Measurements from ENCODE around the gene ADAM10.
A peak's percentile ranks its signal among the peaks of the same experiment; 100 is the strongest.

ADAM10 gene

DNA sequence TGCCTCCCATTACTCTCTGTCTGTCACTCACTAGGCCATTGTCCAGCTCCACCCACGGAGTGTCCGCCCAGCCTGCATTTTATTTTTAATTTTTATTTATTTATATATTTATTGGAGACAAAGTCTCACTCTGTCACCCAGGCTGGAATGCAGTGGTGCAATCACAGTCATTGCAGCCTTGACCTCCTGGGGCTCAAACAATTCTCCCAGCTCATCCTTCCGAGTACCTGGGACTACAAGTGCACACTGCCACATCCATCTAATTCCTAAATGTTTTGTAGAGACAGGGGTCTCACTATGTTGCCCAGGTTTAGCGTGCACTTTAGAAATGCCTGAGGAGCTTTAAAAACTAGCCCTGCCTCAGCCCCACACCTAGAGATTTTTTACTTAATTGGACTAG lies 176.2 kb downstream of the ADAM10 start:
- DNase-seq = no peak

DNA sequence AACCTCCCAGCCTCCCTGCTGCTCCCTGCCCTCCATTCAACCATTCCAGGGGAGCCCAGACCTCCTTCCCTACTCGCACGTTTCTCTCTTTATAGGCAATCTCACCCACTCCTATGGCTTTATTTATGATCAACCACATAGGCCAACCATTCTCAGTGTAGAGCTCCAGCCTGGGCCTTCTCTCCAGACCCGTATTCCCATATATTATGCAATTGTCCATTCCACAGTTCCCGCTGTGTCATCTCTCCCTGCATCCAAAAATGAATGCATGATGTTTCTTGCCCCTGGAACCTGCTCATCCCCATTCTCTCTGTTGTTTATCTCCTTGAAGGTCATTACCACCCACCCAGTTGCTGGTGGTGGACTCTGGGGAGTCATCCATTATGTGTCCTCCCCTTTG lies 177.0 kb downstream of the ADAM10 start:
- DNase-seq = no peak

DNA sequence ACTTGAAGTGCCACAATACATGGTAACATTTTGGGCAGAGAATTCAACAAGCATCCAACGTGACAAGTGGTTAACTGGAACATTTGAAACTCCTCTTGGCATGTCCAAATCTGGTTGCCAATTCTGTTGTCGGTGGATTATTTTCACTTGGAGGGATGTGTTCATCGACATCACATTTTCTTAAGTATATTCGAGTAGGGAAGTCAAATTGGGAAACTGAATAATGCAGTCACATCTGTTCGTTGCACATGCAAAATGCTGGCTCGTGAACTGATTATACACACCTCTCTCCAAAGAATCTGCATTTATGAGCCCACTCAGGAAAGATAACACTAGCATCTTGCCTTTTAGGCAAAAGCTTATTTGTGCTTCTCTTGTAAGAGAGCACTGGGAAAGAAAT lies 178.0 kb downstream of the ADAM10 start:
- DNase-seq = no peak

DNA sequence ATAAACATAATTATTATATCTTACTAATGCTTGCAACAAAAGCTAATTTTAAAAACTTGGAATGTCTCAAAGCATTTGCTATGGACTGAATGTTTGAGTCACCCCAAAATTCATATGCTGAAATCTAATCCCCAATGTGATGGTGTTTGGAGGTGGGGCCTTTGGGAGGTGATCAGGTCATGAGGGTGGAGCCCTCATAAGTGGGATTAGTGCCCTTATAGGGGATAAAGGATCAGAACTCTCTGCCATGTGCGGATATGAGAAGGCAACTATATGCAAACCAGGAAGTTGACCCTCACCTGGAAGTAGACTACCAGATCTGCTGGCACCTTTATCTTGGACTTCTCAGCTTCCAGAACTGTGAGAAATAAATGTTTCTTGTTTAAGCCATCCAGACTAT lies 180.1 kb downstream of the ADAM10 start:
- no peak for DNase-seq

DNA sequence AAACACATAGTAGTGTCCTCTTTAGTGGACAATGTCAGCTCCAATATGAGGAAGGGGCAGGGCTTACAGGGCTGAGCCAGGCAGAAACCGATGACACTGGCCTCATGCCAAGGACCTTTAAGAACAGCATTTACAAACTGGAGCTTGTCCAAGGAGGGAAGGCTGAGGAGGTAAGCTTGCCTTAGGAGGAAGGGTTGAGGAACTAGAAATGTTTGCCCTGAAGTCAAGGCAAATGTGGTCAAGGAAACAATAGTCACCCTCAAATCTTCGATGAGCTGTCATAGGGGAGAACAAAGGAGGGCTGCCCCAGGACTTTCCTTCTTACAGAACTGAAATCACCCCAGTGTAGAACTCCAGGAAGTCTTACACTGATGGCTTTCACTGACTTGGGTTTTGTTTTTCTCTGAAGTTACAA lies 181.3 kb downstream of the ADAM10 start:
- no peak for DNase-seq

DNA sequence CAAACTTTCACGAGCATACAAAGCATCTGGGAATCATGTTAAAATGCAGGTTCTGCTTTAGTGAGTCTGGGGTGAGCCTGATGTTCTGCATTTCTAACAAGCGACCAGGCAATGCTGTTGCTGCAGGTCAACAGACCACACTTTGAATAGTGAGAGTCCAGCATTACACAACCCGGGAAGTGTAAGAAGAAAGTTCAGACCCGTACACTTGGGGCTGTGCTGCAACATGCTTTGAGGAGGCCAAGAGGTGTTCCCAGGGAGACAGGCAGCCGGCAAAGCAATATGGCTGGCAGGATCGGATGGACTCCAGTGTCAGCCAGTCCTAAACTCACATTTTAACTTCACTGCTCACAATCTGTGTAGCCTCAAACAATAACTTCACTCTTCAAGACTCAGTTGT lies 183.5 kb downstream of the ADAM10 start:
- DNase-seq = no peak

DNA sequence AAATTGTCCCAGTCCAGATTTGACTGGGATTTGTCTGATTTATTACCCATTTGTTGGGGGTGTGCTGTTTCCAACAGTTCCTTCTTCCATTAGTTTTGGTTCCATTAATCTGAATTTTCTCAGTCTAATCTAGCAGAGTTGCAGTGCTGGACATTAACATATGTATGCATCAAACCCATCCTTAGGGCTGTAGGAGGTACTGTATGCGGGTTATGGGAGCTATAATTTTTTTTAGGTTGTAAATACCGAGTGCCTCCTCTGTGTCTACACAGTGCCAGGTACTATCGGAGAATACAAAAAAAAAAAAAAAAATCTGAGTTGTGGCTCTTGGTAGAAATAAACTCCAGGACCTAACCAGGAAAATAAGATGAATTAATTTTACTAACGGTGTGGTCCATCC lies 183.9 kb downstream of the ADAM10 start:
- no peak for DNase-seq

DNA sequence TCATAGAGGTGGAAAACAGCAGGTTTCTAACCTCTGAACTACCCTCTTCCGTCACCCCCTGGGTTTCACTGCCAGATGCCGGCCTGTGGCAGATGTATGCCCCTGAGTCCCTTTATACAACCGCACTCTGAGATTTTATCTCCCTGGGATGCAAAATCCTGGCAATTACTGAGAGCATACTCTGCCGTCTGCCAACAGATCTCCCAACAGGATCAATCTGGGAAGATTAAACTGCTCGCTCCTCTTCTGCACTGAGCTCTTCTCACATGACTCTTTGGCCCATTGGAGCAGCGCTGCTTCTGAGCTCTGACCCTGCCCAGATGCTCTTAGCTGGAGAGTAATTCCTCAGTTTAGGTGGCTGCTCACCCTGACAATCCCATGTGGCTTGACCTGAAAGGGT lies 184.5 kb downstream of the ADAM10 start:
- DNase-seq = no peak

DNA sequence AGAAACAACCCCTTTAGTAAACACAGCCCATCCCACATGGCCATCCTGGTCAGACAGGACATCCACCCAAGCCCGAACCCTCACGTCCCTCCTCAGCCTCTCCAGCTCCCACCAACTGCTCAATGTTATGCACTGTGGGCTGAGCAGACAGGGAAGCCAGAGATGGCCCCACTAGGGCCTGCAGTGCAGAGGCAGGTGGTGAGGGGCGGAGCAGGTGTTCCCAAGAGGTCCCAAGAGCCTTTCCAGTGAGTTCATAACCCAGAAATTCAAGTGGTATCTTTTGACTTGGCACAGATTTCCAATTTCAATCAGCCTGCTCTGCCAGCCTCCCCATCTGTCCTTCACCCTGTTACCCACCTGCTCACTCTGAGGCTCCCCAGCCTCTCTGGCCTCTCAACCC lies 187.4 kb downstream of the ADAM10 start:
- DNase-seq = no peak

DNA sequence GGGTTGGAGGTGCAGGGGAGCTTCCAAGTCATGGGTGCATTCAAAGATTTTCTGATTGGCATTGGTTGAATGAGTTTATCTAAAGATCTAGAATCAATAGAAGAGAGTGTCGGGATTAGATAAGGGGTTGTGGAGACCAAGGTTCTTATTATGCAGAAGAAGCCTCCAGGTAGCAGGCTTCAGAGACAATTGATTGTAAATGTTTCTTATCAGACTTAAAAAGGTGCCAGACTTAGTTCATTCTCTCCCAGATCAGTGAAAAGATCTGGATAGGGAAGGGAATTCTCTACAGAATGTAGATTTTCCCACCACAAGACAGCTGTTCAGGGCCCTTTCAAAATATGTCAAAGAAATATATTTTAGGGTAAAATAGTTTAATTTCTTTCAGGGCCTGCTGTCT lies 188.2 kb downstream of the ADAM10 start:
- DNase-seq = no peak

DNA sequence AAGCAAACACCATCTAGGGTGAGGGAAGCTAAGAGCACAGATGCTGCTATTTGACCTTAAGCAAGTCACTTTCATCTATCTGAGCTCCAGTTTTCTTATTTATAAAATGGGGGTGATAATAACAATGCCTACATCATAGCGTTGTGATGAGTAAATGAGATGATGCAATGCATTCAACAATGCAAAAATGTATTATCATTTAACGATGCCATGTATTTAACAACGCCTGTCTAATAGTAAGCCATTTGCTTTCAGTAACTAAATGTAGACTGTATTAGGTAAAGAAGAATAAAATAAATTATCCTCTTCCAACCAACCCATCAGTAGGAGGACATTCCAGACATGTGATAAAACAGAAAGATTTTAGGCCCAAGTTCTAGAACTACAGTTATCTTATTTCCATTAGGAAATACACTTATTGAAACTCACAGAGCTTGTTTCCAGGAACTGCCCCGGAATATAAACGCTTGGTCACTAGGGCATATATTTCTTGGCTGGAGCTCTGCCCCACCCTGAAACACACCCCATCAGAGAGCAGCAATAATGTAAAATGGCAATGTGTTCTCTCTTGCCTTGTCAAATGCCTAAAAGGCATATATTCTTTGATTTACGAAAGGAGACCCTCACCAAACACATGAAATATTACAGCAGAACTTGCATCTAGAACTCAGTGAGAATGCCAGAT lies 189.5 kb downstream of the ADAM10 start:
- DNase-seq = no peak

DNA sequence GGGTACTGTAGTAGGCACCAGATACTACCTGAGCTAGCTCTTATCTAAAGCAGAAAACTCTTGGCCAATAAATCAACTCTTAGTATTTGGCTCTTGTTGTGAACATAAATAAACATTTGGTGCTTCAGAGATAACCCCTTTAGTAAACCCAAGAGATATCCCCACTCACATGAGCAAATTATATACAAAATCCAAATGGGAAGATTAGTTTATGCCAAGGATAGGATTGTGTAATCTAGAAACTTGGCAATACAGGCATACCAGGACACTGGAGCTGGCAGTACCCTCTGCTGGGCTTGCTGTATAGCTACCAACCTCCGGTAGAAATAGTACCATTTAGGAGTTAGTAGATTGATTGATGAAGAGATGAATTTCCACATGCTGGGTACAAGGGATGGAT lies 190.7 kb downstream of the ADAM10 start:
- no peak for DNase-seq

DNA sequence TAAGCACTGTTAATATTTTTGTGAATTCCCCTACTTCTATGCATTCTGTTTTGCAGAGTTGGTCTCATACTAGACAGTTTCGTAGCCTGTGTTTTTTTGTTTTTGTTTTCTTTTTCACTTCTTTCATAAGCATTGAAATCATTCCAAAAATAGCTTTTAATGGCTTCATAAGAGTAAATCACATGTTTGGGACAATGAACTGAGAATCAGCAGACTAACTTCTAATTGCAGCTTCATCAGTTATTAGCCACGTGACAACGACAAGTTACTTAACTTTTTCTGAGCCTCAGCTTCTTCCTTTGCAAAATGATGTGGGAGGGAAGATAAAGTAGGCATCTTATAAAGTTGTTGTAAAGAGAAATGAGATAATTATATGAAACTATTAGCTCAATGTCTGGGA lies 193.0 kb downstream of the ADAM10 start:
- DNase-seq = no peak

DNA sequence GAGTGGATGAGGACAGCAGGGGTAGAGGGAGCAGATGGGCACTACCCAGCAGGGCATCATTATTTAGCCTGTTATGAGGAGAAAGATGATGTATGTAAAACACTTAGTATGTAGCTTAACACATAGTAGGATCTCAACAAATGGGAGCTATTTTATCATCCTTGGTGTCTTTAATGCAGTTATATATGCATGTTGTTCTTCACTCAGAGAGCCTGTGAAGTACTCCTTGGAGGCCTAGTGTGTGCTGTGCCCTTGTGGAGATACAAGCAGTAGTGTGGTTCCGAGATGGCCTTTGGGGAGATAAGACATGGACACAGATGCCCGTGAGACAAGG lies 193.5 kb downstream of the ADAM10 start:
- no peak for DNase-seq

DNA sequence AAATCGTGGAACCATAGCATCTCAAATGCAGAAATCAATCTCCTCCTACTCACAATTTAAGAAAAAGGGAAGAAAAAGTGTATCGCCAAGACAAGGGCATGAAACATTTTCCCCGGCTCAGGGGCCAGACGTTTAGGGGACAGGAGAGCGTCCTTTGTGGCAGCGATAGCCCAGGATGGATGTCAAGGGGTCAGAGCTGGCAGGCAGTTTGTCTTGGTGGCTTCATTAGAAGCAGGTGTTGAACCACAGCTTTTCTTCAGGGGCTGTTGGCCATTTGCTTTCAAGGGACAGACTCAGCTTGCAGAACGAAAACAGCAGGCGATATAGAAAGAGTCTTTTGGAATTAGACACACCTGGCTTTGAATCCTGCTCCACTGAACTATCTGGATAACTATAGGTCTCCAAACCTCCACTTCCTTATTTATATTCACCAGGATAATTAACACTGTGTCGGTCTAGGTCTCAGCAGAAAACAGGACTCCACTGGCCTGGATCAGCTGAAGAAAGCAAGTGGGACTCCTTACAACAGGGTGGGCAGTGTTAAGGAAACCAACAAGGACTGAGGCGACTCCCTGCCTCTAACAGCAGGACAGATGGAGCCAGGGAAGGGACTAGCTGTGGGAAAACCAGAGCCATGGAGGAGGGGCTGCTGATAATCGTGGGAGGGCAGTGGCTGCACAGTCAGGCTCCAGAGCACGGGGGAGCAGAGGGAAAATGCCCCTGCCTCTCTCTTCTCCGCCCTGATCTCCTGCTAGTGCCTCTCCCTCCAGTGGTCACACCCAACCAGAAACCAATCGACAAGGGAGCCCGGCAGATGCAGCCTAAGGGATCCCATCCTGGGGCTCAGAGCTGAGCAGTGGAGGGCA lies 194.1 kb downstream of the ADAM10 start:
- DNase-seq = no peak

DNA sequence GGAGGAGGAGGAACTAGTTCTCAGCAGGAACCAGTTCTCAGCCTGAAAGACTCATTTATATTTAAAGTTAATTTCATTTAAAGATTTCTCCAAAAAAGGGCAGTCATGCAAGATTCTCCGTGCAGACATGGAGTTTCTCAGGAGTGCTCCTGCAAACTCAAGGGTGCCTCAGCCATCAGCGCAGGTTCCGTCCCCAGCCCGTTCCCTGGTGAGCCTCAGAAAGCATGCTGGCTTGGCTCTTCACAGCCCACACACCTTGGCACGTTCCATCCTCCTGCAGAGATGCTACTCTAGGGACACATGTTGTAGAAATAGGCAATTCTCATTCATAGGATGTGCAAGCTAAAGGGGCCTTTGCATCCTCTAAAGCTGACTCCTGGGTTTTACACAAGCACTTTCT lies 194.7 kb downstream of the ADAM10 start:
- DNase-seq = no peak

DNA sequence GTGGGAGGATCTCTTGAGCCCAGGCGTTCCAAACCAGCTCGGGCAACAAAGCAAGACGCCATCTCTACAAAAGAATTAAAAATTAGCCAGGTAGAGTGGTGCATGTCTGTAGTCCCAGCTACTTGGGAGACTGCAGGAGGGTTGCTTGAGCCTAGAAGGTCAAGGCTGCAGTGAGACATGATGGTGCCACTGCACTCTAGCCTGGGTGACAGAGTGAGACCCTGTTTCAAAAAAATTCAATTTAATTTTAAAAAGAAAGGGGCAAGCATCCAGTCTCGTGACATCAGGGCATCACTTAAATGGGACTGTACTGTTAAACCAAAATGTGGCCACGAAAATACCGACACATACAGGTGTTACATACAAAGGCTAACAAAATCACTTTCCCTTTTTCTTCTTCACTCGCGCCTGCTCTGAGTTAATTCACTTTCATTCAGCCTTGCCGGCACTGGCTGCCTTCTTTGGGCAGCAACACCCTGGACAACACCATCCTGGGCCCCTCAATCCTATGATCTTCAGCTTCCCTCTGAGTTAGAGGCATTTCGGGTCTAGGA lies 196.1 kb downstream of the ADAM10 start:
- DNase-seq = no peak

DNA sequence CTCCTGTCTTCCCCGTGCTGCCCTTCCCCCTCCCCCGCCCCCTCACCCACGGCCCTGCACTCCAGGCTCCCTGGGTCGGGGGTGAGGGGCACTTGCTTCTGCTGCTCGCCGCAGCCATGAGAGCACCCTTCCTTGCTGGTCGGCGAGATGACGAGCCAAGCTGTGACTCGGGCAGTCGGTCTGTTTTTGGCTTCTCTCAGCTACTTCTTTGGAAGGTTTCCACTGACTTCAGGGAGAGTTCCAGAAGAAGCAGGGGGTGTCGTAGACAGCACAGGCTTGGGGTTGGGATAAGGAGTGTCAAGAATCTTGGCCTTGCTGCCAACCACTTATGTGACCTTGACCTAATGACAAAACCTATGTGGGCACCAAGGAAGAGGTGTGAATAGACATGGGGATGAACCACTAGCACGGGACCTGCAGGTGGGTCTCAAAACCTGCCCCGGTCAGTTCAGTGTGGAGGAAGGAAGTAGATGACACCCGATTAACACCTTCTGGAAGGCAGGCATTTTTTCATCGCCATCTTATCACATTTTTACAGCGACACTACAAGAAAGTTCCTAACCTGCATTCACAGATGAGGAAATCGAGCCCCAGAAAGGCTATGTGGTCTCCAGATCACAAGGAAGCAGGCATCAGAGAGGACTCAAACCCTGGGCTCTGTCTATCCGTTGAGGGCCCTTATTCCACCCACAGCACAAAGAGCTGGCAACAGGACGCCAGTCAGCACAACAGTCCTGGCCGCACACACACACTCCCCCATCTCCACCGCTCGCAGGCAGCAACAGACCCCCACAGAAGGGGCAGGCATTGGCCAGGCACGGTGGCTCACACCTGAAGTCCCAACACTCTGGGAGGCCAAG lies 196.8 kb downstream of the ADAM10 start:
- no peak for DNase-seq

DNA sequence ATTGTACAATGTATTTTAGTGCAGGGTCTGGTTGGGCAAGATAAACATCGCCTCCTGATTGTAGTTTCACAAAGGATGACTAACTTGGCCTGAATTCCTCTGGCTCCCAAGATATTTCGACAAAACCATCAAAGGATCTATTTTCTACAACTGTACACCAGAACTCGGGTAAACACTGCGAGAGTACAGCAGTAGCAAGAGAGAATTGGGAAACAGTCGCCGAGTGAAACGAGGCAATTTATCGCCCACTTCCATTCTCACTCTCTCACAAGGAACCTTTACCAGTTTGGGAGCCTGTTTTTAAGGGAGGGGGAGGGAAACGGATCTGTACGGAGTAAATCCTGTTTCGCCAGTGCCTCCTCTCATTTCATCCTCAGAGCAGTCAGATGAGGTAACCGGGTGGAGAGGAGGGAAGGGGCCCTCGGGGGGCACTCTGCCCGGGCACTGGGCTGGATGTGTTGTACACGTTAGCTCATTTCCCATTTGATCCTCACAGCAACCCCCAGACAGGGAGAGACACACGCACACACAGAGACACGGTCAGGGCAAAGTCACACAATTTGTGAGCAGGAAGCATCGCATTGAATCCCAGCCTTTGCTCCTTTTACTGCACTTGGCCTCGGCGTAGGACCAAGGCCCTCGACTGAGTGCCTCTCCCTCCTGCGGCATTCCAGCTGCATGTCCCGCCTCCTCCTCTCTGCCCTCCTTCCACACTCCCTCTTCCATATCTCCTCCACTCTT lies 197.6 kb downstream of the ADAM10 start:
- peak; percentile 95 for DNase-seq

DNA sequence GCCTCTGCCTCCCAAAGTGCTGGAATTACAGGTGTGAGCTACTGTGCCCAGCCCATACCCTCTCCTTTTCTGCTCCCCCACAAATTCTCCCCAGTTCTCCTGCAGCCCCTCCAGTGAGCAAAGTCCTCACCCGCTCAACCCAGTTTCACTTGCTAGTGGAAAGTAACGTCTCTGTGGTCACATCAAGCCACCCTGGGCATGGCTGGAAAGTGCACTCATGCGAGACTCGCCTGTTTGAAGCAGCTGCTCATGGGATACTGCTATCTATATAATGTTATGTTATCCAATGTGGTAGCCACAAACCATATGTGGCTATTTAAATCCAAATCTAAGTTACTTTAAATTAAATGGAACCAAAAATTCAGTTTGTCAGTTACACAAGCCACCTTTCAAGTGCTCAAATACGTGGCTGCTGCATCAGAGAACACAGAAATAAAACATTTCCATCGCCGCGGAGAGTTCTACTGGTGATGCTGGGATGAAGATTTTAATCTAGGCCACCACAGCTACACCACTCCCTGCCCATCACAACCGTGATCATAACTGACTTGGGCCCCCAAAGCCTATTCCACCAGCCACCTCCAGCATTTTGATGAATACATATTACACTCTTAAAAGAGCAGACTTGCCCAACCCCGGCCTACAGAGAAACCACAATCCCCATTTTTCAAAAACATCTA lies 198.3 kb downstream of the ADAM10 start:
- no peak for DNase-seq

DNA sequence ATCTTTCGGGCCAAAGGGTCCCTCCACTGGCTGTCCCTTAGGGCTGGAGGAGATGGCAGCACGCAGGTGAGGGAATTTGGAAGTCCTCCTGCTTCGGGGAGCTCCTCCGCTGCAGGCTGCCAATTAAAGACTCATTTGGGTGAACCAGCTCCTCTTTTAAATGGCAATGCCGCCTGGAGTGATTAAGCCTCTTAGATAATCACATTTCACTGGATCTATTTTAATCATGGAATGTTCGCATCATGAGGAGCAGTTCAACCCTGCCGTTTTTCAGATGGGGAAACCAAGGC lies 199.8 kb downstream of the ADAM10 start:
- no peak for DNase-seq

DNA sequence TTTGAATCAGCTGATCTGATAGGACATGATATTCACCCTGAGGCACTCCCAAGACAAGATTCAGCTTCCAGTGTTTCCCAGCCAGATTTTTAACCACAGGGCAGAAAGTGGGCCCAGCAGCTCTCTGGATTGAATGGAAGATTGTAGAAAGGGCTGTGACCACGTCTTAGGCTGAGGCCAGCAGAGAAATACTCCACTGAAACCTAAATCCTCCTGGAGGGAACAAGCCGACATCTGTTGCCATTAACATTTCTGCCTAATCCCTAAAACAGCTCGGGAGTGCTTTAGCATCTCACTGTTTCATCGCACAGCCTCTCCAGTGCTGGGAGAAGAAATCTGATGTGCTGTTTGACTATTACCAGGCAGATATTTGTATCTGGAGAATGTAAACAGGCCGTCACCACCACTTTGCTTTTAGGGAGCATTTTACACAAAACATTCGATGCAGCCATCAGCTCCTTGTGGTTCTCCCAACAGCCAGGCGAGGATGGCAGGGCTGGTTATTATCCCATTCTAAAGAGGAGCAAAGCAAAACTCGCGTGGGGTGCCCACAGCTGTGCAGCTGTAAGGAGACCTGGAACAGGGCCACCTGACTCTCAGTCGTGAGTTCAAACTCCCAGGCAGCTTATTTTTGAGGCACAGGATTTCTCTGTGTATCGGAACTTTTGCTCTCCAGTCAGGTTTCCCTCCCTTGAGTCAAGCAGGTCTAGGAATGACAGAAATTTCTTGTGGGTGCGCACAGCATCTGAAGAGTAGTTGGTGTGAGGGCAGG lies 200.3 kb downstream of the ADAM10 start:
- DNase-seq = no peak

All from fibroblast of skin of right biceps (primary cell).